Fibroblast of the aortic adventitia (primary cell): ENCODE results near the gene HYAL3. TPM values are rescaled to one million over a fixed set of nuclear protein-coding genes. Genes with fewer than 3 reads are reported as not detected.

Experiments
- DNase-seq: peaks from one replicate; pipeline ENCODE4 v3.0.0-alpha.2; 2010; ENCODE audit warnings: low read depth
- H3K4me3 ChIP-seq: 2 replicates; pipeline ENCODE4 v1.5.1; 2011; ENCODE audit warnings: low read depth, mild to moderate bottlenecking, control low read depth, low read length, moderate library complexity
- CTCF ChIP-seq: IDR thresholded peaks from 2 replicates; pipeline ENCODE4 v1.5.1; 2011; ENCODE audit warnings: mild to moderate bottlenecking, low read length, control low read depth, inconsistent platforms; ENCODE audit not compliant: insufficient read depth
- total RNA-seq: library from RNA; depleted of rRNA; stranded (reverse); fragments of >200 nt; gene quantifications from 2 replicates; pipeline ENCODE4 v1.2.3, GENCODE V29; 2012; ENCODE audit warnings: low replicate concordance

Gene HYAL3
- total RNA-seq, 1 donor: 3.1 TPM

GRCh38 chr3:50299929-50300680, 900 bp upstream of the HYAL3 start:
- peak overlapping the region; percentile 64 for H3K4me3 ChIP-seq
- no peak for TF ChIP-seq CTCF
- peak; percentile 63 for DNase-seq

GRCh38 chr3:50299638-50299928, 378 bp upstream of the HYAL3 start:
- TF ChIP-seq CTCF: no peak
- H3K4me3 ChIP-seq: peak overlapping the region; percentile 64
- no peak for DNase-seq

- DNase-seq: no peak
- peak overlapping the region; percentile 94 for H3K4me3 ChIP-seq
- peak; percentile 34 for TF ChIP-seq CTCF
Measured at GRCh38 chr3:50297896-50298725, 1.1 kb downstream of the HYAL3 start.

GRCh38 chr3:50297384-50297775, 1.8 kb downstream of the HYAL3 start:
- no peak for DNase-seq
- no peak overlapping the region for H3K4me3 ChIP-seq
- no peak for TF ChIP-seq CTCF

GRCh38 chr3:50296721-50297383, 2.4 kb downstream of the HYAL3 start:
- DNase-seq: no peak
- no peak overlapping the region for H3K4me3 ChIP-seq
- no peak for TF ChIP-seq CTCF

- TF ChIP-seq CTCF: no peak
- DNase-seq: no peak
- no peak overlapping the region for H3K4me3 ChIP-seq
Measured at GRCh38 chr3:50295553-50296431, 3.4 kb downstream of the HYAL3 start.
